HG03045 (cell line): ENCODE results near the gene MLANA.
A peak's percentile ranks its signal among the peaks of the same experiment; 100 is the strongest.

ENCODE experiments used
- ATAC-seq: cut with Tn5 transposase; IDR thresholded peaks from one replicate; pipeline ENCODE4 v1.9.1; 2021; ENCODE audit warnings: mild to moderate bottlenecking, moderate library complexity; ENCODE audit not compliant: unreplicated experiment

The MLANA gene, protein sequence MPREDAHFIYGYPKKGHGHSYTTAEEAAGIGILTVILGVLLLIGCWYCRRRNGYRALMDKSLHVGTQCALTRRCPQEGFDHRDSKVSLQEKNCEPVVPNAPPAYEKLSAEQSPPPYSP

GRCh38 chr9:5890641-5891040 is at the start of gene MLANA:
Gene MLANA (plus strand): TSS chr9:5890889. CDS start chr9:5892475, 1,586 bp downstream.
- ATAC-seq: no peak

DNA sequence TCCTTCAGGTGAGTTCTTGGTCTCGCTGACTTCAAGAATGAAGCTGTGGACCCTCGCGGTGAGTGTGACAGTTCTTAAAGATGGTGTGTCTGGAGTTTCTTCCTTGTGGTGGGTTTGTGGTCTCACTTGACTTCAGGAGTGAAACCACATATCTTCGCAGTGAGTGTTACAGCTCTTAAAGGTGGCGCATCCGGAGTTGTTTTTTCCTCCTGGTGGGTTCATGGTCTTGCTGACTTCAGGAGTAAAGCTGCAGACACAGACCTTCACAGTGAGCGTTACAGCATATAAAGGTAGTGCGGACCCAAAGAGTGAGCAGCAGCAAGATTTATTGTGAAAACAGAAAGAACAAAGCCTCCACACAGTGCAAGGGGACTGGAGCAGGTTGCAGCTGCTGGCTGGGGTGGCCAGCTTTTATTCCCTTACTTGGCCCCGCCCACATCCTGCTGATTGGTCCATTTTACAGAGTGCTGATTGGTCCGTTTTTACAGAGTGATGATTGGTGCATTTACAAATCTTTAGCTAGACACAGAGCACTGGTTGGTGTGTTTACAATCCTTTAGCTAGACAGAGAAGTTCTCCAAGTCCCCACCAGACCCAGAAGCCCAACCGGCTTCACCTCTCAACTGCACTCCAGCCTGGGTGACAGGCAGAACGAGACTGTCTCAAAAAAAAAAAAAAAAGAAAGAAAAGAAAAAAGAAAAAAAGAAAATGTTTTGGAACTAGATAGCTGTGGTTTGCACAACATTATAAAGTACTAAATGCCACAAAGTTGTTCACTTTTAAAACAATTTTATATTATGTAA is 48.7 kb upstream of the MLANA start:
- ATAC-seq: no peak

DNA sequence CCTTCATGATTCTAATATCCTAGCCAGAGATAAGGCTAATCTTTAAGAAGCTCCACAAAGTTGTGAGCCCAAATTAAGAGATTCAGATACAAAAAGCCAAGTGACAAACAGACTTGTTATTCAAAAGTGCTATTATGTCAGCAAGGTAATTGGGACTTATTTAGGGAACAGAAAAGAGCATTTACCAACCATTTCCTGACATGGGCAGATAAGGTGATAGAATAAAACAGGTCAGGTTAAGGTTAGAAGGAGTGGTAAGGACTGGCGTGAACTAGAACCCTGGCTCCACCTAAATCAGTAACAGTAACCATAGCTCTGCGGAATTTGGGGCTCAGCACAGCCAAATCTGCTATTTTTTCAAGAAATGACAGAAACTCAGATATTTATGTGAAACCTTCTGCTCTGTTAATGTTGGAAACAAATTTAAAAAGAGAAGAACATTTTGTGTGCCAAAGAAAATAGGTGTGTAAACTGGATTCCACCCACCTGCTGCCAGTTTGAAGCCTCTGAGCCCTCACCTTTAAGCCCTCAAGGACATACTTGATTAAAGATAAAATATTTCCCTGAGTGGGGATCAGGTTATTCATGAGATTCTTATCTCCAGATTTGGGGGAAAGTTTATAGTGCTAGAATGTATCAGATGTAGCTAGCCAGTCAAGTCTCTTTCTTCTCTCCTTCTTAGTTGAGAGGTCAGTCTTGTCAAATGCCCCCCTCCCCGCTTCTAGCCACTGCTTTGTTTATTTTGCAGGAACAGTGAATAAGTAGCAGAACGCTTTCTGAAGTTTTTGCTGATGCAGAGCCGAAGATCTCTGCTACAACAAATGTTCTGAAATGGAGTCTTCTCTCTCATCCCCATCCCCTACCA is 47.5 kb upstream of the MLANA start:
- ATAC-seq: no peak

DNA sequence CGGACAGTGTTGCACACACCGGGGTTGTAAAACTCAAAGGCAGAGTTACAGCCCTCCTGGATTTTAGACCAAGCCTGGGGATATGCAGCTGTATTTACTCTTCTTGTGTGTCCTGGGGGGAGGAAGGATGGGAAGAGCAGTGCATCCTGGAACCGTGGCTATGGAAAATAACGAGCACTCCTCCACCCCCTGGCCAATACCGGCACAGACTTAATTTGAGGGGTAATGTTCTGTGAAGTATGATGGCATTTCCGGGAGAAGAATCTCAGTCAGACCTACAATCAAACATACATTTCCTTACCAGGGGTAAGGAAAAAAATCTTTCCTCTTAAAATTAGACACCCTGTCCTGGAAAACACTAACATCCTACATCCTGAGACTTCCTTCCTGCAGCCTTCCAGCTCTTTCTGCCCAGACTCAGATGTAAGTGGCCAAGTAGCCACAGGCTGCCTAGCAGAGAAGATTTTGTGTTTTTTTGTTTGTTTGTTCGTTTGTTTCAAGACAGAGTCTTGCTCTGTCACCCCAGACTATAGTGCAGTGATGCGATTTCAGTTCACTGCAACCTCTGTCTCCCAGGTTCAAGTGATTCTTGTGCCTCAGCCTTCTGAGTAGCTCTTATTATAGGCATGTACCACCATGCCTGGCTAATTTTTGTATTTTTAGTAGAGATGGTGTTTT is 46.8 kb upstream of the MLANA start:
- ATAC-seq: no peak

DNA sequence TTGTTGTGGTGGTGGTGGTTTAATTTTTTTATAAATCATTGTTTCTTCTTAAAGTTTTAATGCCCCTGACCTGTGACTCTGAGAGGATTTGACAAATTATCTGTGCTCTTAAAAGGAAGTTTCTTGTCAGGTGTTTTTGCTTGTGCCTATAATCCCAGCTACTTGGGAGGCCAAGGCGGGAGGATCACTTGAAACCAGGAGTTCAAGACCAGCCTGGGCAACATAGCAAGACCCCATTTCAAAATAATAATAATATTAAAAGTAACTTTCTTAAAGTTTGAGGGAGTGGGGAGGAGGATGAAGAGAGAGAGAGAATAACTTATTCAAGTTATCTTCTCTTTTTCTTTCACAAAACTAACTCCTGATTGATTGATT is 45.5 kb upstream of the MLANA start:
- ATAC-seq: no peak

GRCh38 chr9:5846096-5846495 is 44.6 kb upstream of the MLANA start:
- no peak for ATAC-seq

- ATAC-seq: no peak
Observed at GRCh38 chr9:5846501-5846921, 44.2 kb upstream of the MLANA start.

- no peak for ATAC-seq
Observed at GRCh38 chr9:5848372-5848882, 42.3 kb upstream of the MLANA start.

GRCh38 chr9:5850724-5851122 is 40.0 kb upstream of the MLANA start:
- ATAC-seq: no peak

DNA sequence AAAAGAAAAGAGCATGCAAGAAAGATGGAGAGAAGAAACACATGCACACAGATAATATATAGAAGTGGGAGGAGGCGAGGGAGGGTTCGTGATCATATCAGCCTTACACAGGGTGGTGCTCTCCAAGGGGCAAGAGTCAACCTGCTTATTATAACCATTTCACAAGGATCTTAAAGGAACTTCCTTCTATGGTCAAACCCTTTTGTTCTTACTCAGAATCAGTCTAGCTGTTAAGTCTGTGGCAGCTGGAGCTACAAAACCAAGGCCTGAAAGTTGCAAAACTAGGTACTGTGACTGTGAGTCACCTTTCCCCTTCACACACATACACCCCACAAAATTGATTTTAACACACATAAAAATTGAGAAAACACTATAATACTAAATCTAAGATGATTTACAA is 39.2 kb upstream of the MLANA start:
- ATAC-seq: peak; percentile 89

- ATAC-seq: no peak
Observed at GRCh38 chr9:5852987-5853386, 37.7 kb upstream of the MLANA start.

DNA sequence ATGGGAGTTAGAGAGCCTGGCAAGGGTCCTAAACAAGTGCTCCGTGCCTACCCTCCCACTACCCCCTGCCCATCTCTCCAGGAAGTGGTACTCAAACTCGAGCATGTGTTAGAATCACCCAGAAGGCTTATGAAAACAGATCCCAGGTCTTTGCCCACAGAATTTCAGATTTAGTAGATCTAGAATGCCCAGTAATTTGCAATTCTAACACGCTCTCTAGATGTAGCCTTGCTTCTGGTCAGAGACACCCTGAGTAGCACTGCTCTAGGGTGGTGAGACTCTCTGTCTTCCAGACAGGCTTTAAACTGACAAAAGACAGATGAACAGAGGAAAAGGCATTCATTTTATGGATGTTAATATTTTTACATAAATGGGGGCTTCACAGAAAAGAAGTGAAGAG is 37.1 kb upstream of the MLANA start:
- ATAC-seq: no peak

- ATAC-seq: no peak
Observed at GRCh38 chr9:5854063-5854790, 36.5 kb upstream of the MLANA start.

DNA sequence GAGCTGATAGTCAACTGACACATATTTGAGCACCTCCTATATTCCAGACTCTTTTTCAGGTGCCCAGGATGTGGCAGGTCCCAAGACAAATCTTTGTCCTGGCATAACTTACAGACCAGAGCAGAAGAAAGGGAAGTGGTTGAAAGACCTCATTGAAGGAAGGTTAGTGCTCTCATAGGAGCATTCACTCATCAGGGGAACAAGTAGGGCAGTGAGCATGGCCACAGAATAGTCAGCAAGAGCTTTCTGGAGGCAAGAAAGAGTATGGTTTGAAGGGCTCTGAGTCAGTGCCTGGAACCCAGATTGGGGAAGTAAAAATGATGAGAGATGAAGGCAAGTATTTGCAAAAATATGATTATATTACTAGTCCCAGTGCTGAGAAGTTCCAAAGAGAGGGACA is 32.8 kb upstream of the MLANA start:
- no peak for ATAC-seq

DNA sequence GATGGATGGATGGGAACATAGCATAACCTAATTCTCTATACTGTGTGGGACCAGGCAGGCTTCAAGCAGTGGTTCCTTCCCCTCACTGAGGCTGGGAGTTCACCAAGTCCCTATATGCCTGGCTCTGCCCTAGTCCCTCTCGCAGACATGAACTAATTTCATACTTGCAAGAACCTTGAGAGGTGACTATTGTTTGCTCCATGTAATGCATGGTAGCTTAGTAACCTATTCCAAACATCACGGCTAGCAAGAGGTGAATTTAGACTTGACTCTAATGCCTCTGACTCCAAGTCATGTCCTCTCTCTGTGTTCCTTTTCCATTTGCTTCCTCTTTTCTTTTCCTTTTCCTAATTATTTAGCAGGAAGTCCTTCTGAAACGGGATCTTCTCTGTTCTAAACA is 31.9 kb upstream of the MLANA start:
- no peak for ATAC-seq

DNA sequence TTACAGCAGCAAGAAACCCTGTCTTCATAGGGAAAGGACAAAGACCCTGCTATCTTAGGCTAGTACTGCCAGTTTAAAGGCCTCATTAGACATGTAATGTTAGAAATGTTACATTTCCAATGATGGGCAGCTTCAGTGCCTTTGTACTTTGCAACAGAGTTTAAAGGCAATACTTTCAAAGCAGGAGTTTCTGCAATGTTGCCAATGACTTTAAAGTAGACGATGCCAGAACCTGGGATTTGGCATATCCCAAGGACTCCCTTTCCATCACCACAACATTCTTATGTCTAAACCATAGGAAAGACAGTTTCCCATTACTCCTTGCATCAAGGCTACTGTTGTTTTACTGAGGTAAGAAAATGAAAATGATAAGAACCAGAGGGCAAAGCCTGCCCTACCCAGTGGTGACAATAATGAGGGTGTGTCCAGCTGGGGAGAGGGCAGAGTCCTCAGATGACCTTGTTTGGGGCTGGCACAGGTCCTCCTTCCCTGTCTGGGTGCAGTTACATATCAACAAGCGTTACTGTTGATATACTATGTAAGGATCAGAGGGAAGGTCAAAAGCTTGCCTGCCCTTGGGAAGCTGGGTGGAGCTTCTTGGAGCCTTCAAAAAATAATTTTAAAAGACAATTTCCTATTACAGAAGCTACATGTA is 27.5 kb upstream of the MLANA start:
- no peak for ATAC-seq

GRCh38 chr9:5864446-5864845 is 26.2 kb upstream of the MLANA start:
- ATAC-seq: no peak

DNA sequence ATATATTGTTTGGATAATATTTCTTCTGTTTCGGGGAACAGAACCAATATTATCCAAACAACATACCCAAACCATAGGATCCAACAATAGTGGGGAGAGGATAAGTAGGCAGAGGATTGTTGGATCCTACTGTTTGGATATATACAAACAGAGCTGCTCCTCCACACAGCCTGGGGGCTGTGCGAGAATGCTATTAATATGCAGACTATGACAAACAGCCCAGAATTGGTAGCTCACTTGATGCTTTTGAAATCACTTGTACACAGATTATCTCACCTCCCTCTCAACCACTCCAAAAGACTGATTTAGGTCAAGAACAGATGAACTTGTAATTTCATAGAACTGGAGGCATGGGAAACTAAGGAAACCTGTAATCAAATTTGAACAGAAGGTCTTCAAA is 24.4 kb upstream of the MLANA start:
- ATAC-seq: no peak

DNA sequence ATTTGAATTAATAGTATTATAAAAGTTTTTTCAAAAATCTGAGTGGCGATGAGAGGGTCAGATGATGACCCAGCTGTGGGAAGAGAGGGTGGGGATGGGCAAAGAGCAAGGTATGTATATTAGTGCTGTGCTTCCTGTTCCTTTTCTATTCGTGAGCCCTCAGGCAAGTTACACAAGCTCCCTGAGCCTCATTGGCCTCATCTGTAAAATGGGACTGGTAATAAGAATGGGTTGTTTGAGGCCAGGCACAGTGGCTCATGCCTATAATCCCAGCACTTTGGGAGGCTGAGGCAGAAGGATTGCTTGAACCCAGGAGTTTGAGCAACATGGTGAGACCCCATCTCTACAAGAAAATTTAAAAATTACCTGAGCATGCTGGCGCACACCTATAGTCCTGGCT is 24.0 kb upstream of the MLANA start:
- ATAC-seq: no peak

DNA sequence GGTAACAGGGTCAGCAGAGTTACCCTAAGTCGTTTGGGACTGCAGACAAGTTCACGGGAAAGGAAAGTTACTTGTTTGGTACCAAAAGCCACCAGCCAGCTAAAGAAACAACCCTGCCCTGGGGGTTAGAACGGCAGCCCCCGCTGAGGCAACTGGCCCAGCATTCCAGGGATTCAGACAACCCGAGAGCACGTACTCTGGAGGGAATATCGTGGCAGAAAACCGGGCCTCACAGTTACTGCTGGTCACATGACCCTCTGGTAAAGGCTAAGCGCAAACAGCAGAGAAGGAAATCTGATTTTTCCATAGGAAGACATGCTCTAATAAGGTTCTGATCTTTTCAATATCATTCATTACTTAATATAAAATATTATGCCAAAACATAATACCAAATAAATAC is 22.5 kb upstream of the MLANA start:
- no peak for ATAC-seq
